Prostate gland (tissue), 2 donors: ENCODE data around the gene LRP8. TPM values are rescaled to one million over a fixed set of nuclear protein-coding genes. Genes with fewer than 3 reads are reported as not detected.

Experiments used
- DNase-seq: peaks from one replicate; pipeline ENCODE4 v3.0.0-alpha.2; 2019; ENCODE audit warnings: low spot score
- H3K27ac ChIP-seq, 2 donors: fragments of 200-600 bp; sonication (generic); 2 replicates each; pipeline ENCODE4 v1.5.1; 2017 to 2019
- H3K27me3 ChIP-seq: fragments of 200-600 bp; sonication (generic); replicated peaks from 2 replicates; pipeline ENCODE4 v1.5.1; 2019; ENCODE audit not compliant: insufficient read depth
- H3K36me3 ChIP-seq, 2 donors: fragments of 200-600 bp; sonication (generic); 1 replicate in 1 of 2; 2 replicates in 1 of 2; pipeline versions ENCODE4 v1.5.1 to v1.8.1; 2017 to 2019
- H3K4me1 ChIP-seq: fragments of 200-600 bp; sonication (generic); replicated peaks from 2 replicates; pipeline ENCODE4 v1.5.1; 2019
- H3K4me3 ChIP-seq, 2 donors: fragments of 200-600 bp; sonication (generic); 2 replicates each; pipeline ENCODE4 v1.5.1; 2017 to 2019
- H3K9me3 ChIP-seq: fragments of 200-600 bp; sonication (generic); 2 replicates; pipeline ENCODE4 v1.5.1; 2017
- POLR2A ChIP-seq: fragments of 450-650 bp; IDR thresholded peaks from one replicate; pipeline ENCODE4 v1.6.1; 2016; ENCODE audit warnings: antibody characterized with exemption, mild to moderate bottlenecking
- POLR2AphosphoS5 ChIP-seq: sonication (generic); formaldehyde crosslinking; IDR thresholded peaks from one replicate; pipeline ENCODE4 v1.6.1; 2017; ENCODE audit warnings: antibody characterized with exemption
- WGBS: methylation state at CpG from one replicate; pipeline ENCODE4 v1.1.5; 2018; 5-methylcytosine and 5-hydroxymethylcytosine counted together
- intact Hi-C: fragments of 100-400 bp; cut with DNase I; formaldehyde crosslinking; loops from one replicate; pipeline ENCODE4 v1.14.2; 2022
- total RNA-seq, 2 donors: library from RNA; depleted of rRNA; stranded (reverse); fragments of >200 nt; gene quantifications; one replicate each; pipeline ENCODE4 v1.1.0, GENCODE V29; 2016
- TF ChIP-seq, protein P1 (sequence below), 4 experiments: fragments of 200-600 bp in 2 of 4; fragments of 450-650 bp in 2 of 4; sonication (generic) in 2 of 4; IDR thresholded peaks; 1 replicate in 3 of 4; 2 replicates in 1 of 4; pipeline ENCODE4 v1.5.1; 2016 to 2019; ENCODE audit warnings: antibody characterized with exemption in 4 of 4, mild to moderate bottlenecking in 2 of 4, moderate library complexity in 2 of 4

LRP8 gene
- total RNA-seq, 2 donors from 2014 or later = 6.7 to 130 TPM

DNA sequence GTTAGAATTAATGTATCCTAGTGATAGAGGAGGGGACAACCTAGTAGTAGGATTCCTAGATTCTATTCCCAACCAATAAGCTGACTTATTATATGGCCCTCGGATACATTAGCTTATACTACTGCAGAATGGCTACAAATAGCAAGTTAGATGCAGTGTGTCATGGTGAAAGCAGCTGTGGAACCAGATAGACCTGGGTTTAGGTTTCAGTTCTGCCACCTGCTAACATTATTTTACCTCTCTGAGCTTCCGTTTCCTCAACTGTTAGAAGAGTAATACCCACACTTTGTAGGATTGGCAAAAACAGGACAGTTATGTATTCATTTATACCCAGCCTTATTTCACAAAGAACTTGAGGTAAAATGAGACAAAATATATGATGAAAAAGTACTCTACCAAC lies 67.9 kb downstream of the LRP8 start:
- H3K36me3 ChIP-seq = no peaks in the 10 kb centered on the region

DNA sequence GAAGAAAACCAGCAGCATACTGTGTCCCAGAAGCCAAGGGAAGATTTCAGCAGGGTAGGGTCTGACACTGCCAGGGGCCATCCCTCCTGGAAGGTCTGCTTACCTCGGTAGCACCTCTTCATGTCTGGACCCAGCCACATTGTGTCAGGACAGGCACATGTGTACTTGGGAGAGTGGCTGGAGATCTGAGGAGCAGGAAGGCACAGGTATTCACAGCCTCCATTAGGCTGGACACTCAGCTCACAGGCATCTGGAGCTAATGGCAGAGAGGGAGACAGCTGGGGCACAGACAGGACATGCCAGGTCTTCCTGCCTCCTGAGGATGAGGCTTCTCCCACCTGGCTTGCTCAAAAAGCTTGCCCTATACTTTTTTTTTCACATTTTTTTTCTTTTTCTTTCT lies 69.7 kb downstream of the LRP8 start:
- 53% methylated on average over 1 of the region's 1 CpG for WGBS
- no peaks in the 10 kb centered on the region for H3K36me3 ChIP-seq
- H3K4me1 ChIP-seq = no peaks in the 10 kb centered on the region
- DNase-seq = no peak
- TF ChIP-seq, protein P1, sequence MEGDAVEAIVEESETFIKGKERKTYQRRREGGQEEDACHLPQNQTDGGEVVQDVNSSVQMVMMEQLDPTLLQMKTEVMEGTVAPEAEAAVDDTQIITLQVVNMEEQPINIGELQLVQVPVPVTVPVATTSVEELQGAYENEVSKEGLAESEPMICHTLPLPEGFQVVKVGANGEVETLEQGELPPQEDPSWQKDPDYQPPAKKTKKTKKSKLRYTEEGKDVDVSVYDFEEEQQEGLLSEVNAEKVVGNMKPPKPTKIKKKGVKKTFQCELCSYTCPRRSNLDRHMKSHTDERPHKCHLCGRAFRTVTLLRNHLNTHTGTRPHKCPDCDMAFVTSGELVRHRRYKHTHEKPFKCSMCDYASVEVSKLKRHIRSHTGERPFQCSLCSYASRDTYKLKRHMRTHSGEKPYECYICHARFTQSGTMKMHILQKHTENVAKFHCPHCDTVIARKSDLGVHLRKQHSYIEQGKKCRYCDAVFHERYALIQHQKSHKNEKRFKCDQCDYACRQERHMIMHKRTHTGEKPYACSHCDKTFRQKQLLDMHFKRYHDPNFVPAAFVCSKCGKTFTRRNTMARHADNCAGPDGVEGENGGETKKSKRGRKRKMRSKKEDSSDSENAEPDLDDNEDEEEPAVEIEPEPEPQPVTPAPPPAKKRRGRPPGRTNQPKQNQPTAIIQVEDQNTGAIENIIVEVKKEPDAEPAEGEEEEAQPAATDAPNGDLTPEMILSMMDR (IDR thresholded peaks at IDR 0.05) = no peak
- no peak for TF ChIP-seq POLR2A
- no peak overlapping the region for H3K4me3 ChIP-seq
- intact Hi-C loops = no loop called here
- no peaks in the 10 kb centered on the region for H3K27me3 ChIP-seq
- H3K27ac ChIP-seq = no peak overlapping the region
- no peaks in the 10 kb centered on the region for H3K9me3 ChIP-seq

More for the DNA sequence above, 67.9 kb downstream of the LRP8 start:
- H3K9me3 ChIP-seq = no peaks in the 10 kb centered on the region
- no peak overlapping the region for H3K27ac ChIP-seq
- DNase-seq = no peak
- no peaks in the 10 kb centered on the region for H3K4me1 ChIP-seq
- no peak overlapping the region for H3K4me3 ChIP-seq
- TF ChIP-seq, protein P1 (IDR thresholded peaks at IDR 0.05) = no peak
- TF ChIP-seq POLR2AphosphoS5 (no peak), POLR2A (no peak)
- H3K27me3 ChIP-seq = no peaks in the 10 kb centered on the region
- intact Hi-C loops = no loop called here
- 96% methylated on average over 2 of the region's 2 CpGs for WGBS

DNA sequence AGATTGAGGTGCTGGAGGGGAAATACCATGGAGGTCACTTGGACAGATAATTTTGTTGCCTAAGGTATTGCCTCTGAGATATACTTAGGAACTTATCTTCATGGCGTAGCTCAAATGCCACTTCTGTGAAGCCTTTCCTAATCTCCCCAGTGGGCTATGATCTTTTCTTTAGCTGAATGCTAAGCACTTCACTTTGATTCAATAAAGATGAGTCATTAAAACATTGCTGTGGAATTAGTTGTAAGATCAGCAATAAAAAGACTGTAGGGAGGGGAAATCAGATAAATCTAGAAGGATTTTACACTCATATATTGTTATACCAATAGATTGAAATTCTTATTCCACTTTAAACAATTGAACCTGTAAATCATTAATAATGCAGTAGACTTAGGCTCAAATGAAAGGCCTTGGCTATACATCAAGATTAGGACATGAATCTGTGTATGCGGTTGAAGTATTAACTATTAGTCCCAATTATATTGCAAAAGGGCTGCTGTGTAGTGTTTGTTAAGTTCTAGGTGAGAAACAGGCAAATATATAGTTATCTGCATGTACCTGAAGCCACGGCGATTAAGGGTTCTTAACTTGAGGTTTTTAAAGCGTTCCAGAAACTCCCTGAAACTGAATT lies 70.3 kb downstream of the LRP8 start:
- TF ChIP-seq POLR2AphosphoS5 (no peak), POLR2A (no peak)
- TF ChIP-seq, protein P1 (IDR thresholded peaks at IDR 0.05) = no peak
- H3K4me1 ChIP-seq = no peaks in the 10 kb centered on the region
- intact Hi-C loops = no loop called here
- 76% methylated on average over 5 of the region's 5 CpGs for WGBS
- no peak overlapping the region for H3K27ac ChIP-seq
- DNase-seq = no peak
- H3K36me3 ChIP-seq = no peaks in the 10 kb centered on the region
- H3K4me3 ChIP-seq = no peak overlapping the region
- H3K9me3 ChIP-seq = no peaks in the 10 kb centered on the region
- H3K27me3 ChIP-seq = no peaks in the 10 kb centered on the region

DNA sequence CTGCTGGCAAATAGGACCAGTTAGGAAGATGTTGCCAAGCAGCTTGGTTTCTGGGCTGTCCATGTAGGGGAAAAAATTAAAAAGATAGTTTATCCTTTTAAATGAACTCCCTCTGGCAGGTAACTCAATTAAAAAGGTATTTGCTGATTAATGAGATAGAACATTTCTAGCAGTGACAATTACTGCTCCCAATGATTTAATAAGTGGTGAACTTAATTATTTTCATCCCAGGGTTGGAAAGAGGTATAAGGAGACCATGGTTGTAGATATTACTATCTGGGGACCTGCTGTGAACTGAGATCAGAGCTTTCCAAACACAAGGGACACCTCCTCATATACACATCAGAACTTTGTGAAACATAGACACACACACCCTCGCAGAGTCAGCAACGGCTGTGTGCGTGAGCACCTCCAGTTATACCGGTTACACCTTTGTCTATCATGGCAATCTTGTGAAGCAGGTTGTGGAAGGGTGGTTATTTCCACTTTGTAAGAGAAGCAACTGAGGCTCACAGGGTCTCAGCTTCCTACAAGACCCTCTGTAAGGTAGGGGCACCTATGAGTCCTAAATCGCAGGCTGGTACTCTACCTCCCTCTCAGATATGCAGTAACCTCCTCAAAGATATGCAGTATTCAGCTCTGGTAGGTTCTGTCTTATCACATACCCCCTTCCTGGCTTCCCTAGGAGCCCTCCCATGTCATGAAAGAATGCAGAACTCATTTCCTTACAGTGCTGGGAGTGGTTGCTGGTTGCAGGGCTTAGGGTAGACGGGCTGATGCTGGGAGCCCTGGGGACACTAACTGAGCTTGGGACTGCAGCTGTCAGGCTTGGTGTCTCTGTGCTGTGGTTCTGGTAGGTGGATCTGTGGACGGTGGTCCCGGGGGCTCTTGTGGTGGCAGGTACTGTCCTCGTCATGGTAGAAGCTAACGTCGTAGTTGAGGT lies 71.1 kb downstream of the LRP8 start:
- Histone ChIP-seq H3K4me1 (no peaks in the 10 kb centered on the region), H3K4me3 (no peak overlapping the region), H3K27me3 (no peaks in the 10 kb centered on the region), H3K36me3 (no peaks in the 10 kb centered on the region), H3K9me3 (no peaks in the 10 kb centered on the region), H3K27ac (no peak overlapping the region)
- intact Hi-C loops = no loop called here
- DNase-seq = no peak
- TF ChIP-seq POLR2A = no peak
- no peak for TF ChIP-seq POLR2AphosphoS5
- TF ChIP-seq, protein P1 (IDR thresholded peaks at IDR 0.05) = no peak
- WGBS = 85% methylated on average over 11 of the region's 11 CpGs
